ENCODE measurements around the gene RHBDD1.
"Not testable (repeated sequence)": the region's sequence is repeated elsewhere in the genome, so short reads cannot be mapped to it uniquely, and the experiment has no call there.

RHBDD1 gene

DNA sequence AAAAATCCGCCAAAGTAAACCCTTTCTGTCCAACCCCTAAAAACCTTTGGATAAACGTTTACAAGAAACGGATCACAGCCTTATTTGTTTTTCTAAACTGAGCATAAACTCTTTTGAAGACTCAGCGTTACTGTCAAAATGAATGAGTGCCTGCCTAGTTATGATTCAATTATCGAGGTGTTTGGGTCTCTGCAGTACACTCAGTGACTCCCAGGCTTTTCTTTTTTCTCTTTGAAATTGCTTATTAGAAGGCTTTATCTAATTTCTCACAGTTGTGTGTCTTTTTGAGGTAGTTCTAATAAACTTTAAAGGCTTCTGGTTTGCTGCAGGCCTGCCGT is 663 bp downstream of the RHBDD1 start:
- no peak for DNase-seq (ENCODE audit: extremely low read depth, low read depth)
- peak overlapping the region; percentile 67 for H3K4me3 ChIP-seq (replicated peaks; ENCODE audit: low read depth, low read length)

DNA sequence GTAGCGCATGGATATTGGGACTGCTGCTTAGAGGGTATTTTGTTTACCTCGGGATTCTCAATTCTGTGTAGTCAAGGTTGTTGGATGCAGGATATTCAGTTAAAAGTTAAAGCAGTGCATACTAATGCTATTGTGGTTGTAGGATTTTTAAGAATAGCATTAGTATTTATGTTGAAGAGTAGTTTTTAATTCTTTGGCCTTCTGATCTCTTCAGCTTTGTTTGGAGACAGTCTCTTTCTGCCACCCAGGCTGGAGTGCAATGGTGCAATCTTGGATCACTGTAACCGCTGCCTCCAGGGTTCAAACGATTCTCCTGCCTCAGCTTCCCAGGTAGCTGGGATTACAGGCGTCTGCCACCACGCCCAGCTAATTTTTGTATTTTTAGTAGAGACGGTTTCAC is 1.5 kb downstream of the RHBDD1 start:
- peak overlapping the region; percentile 67; the same call in 1 of the 2 replicates for H3K4me3 ChIP-seq (replicated peaks; ENCODE audit: low read depth, low read length)
- TF ChIP-seq, protein P1, sequence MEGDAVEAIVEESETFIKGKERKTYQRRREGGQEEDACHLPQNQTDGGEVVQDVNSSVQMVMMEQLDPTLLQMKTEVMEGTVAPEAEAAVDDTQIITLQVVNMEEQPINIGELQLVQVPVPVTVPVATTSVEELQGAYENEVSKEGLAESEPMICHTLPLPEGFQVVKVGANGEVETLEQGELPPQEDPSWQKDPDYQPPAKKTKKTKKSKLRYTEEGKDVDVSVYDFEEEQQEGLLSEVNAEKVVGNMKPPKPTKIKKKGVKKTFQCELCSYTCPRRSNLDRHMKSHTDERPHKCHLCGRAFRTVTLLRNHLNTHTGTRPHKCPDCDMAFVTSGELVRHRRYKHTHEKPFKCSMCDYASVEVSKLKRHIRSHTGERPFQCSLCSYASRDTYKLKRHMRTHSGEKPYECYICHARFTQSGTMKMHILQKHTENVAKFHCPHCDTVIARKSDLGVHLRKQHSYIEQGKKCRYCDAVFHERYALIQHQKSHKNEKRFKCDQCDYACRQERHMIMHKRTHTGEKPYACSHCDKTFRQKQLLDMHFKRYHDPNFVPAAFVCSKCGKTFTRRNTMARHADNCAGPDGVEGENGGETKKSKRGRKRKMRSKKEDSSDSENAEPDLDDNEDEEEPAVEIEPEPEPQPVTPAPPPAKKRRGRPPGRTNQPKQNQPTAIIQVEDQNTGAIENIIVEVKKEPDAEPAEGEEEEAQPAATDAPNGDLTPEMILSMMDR (IDR thresholded peaks at IDR 0.05; ENCODE audit: low read depth, low read length, missing control alignments), result no peak
- DNase-seq (ENCODE audit: extremely low read depth, low read depth), result no peak

More for the DNA sequence above, 663 bp downstream of the RHBDD1 start:
- TF ChIP-seq, protein P1 (IDR thresholded peaks at IDR 0.05; ENCODE audit: low read depth, low read length, missing control alignments), result no peak

DNA sequence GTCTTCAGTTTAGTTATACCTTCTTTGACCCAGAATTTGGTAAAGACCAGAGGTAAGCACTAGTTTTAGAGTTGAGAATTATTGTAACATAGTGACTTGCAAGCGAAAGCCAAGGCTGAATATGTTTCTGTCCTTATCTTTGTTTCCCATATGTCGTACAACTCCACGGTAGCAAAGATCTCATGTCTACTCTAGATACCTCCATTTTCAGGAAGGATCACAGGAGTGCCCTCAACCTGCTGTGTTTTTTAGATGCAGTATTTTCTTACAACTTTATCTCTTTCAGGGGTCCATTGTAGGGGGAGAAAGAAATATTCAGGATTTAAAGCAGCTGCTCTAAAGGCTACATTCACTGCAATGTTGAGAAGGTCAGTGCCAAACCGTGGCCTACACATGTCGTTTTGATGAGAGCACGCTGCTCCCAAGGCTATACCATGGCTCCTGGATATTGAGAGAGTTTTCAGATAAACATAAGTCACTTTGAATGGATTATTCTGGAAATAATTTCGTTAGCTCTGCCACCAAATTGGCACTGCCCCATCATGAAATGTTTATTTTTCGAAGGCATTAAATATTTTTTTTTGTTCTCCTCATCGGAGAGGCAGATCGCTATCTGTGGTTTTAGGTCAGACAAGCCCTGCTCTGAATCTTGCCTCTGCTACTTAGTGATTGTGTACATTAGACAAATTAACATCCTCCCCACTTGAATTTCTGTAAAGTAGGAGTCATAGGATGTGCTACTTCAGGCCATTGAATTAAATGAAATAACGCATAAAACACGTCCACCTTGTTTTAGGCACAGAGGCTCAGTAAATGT is 2.1 kb downstream of the RHBDD1 start:
- TF ChIP-seq, protein P1 (IDR thresholded peaks at IDR 0.05; ENCODE audit: low read depth, low read length, missing control alignments), result no peak
- DNase-seq (ENCODE audit: extremely low read depth, low read depth), result no peak
- H3K4me3 ChIP-seq (replicated peaks; ENCODE audit: low read depth, low read length), result no peak overlapping the region

DNA sequence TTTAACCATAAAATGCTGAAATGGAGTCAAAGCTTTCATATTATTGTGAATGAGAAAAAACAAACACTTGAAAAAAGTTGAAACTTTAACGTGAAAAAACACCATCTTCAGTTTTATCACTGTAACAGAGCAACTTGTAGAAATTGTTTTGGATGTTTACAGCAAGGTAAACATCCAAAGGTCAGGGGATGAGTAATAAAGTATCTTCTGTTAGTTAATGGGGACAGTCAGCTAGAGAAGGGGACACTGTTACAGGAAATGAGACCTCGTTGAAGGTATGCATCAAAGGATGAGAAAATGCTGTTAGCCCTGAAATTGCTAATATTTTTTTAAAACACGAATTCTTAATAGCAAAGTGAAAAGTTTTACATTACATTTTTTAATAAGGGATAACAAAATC is 2.9 kb downstream of the RHBDD1 start:
- TF ChIP-seq, protein P1 (IDR thresholded peaks at IDR 0.05; ENCODE audit: low read depth, low read length, missing control alignments), result no peak
- no peak overlapping the region for H3K4me3 ChIP-seq (replicated peaks; ENCODE audit: low read depth, low read length)
- DNase-seq (ENCODE audit: extremely low read depth, low read depth), result no peak

DNA sequence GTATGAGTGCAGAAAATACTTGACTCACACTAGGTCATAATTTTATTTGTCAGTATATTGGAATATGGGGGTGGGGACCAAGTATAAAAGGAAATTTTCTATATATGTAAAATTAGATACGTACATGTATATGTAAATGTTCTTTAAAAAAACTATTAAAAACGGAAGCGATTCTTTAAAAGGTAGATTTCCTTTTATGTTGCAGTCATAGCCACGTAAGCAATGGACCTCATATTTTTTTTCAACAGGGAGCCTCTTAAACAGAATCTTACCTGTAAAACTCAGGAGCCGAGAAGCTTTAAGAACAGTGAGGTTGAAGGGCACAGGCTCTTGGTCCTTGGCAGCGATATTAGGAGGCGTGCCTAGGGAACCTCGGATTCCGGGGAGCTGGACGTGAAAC is 3.3 kb downstream of the RHBDD1 start:
- TF ChIP-seq, protein P1 (IDR thresholded peaks at IDR 0.05; ENCODE audit: low read depth, low read length, missing control alignments), result no peak
- no peak overlapping the region for H3K4me3 ChIP-seq (replicated peaks; ENCODE audit: low read depth, low read length)
- no peak for DNase-seq (ENCODE audit: extremely low read depth, low read depth)

DNA sequence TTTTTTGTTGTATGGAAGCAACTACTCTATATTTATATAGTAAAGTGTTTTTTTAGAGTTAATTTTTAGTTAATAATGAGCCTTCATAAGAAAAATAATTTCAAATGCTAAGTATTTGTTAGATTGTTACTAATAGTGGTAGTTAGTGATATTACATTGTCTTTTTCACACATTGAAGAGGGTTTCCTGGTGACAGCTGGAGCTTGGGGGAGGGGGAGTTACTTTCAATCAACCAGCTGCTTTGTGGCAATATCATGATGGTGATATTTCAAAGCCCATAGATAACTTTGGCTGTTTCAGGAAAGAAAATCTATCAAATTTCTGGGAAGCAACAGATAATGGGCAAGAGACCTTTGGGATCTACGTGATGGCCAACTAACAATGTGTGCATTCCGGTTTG is 4.1 kb downstream of the RHBDD1 start:
- DNase-seq (ENCODE audit: extremely low read depth, low read depth), result no peak
- no peak overlapping the region for H3K4me3 ChIP-seq (replicated peaks; ENCODE audit: low read depth, low read length)
- TF ChIP-seq, protein P1 (IDR thresholded peaks at IDR 0.05; ENCODE audit: low read depth, low read length, missing control alignments), result no peak

DNA sequence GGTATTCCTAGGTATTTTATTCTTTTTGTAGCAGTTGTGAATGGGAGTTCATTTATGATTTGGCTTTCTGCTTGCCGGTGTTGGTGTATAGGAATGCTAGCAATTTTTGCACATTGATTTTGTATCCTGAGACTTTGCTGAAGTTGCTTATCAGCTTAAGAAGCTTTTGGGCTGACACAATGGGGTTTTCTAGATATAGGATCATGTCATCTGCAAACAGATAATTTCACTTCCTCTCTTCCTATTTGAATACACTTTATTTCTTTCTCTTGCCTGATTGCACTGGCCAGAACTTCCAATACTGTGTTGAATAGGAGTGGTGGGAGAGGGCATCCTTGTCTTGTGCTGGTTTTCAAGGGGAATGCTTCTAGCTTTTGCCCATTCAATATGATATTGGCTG is 7.1 kb downstream of the RHBDD1 start:
- not testable (repeated sequence) for DNase-seq (ENCODE audit: extremely low read depth, low read depth); H3K4me3 ChIP-seq (replicated peaks; ENCODE audit: low read depth, low read length)

Measured in HFF-Myc (cell line).